HepG2 (cell line): ENCODE data around the gene NRG4. TPM values are rescaled to one million over a fixed set of nuclear protein-coding genes. Genes with fewer than 3 reads are reported as not detected.

Experiments
- ATAC-seq: fragments of 200-7000 bp; cut with Tn5 transposase; 3 replicates; pipeline ENCODE4 v1.9.1; 2020; ENCODE audit warnings: mild to moderate bottlenecking, moderate library complexity
- BruUV-seq: library from RNA; stranded (reverse); fragments of 400-500 nt; replicated peaks from 2 replicates; lab custom pipeline; 2021; lab: Mats Ljungman, UMichigan
- CTCF ChIA-PET: fragments of 300-600 bp; formaldehyde crosslinking; extraction: SDS; loops from one replicate; lab custom pipeline; 2021; ENCODE audit warnings: low total read pairs, inconsistent platforms, low intra/inter-chr PET ratio; lab: Yijun Ruan, JAX
- POLR2A ChIA-PET: fragments of 350-600 bp; sonication (Branson Sonifier 250); formaldehyde crosslinking; loops from one replicate; lab custom pipeline; 2020; ENCODE audit warnings: antibody characterized with exemption, inconsistent platforms; lab: Yijun Ruan, JAX
- DNase-seq: peaks from one replicate; pipeline ENCODE4 v3.0.0-alpha.2; 2015; ENCODE audit warnings: low spot score
- FAIRE-seq: peaks from 3 replicates; lab custom pipeline; 2011; peaks lifted over from hg19 to GRCh38; lab: Jason Lieb, UNC
- H2AFZ ChIP-seq: one replicate; pipeline ENCODE4 v1.6.1; 2011; ENCODE audit warnings: low read length, inconsistent platforms
- H3K27ac ChIP-seq: fragments of 300-600 bp; 3 replicates; pipeline ENCODE4 v1.8.0; 2011; ENCODE audit warnings: mixed run types, mild to moderate bottlenecking, mixed read lengths, low read length, inconsistent platforms; ENCODE audit not compliant: insufficient read depth; ENCODE audit errors: extremely low read length
- H3K27me3 ChIP-seq, 2 experiments: fragments of 200-600 bp in 1 of 2; 2 replicates in 1 of 2; 3 replicates in 1 of 2; pipeline versions ENCODE4 v1.6.0 to v1.8.0; 2011; ENCODE audit warnings: low read length in 2 of 2, mild to moderate bottlenecking in 2 of 2, moderate library complexity in 2 of 2, inconsistent platforms in 1 of 2; ENCODE audit not compliant: insufficient read depth in 2 of 2, control insufficient read depth in 1 of 2
- H3K36me3 ChIP-seq, 2 experiments: fragments of 200-600 bp in 1 of 2; replicated peaks in 1 of 2; 2 replicates in 1 of 2; 3 replicates in 1 of 2; pipeline versions ENCODE4 v1.5.1 to v1.8.0; 2011; ENCODE audit warnings: low read length in 2 of 2, inconsistent platforms in 1 of 2; ENCODE audit not compliant: insufficient read depth in 2 of 2, control insufficient read depth in 1 of 2
- H3K4me1 ChIP-seq: 2 replicates; pipeline ENCODE4 v1.5.1; 2012; ENCODE audit warnings: low read length, inconsistent platforms; ENCODE audit not compliant: insufficient read depth
- H3K4me2 ChIP-seq: 2 replicates; pipeline ENCODE4 v1.6.0; 2011; ENCODE audit warnings: low read depth, low read length, inconsistent platforms
- H3K4me3 ChIP-seq, 3 experiments: fragments of 200-600 bp in 1 of 3; sonication (generic), shearing (Covaris generic) in 1 of 3; replicated peaks in 1 of 3; 2 replicates each; pipeline ENCODE4 v1.5.1; 2011 to 2016; ENCODE audit warnings: low read length in 3 of 3, inconsistent platforms in 2 of 3, low read depth in 2 of 3, mild to moderate bottlenecking in 2 of 3, control low read depth in 1 of 3, mixed read lengths in 1 of 3; ENCODE audit not compliant: insufficient read depth in 1 of 3
- H3K79me2 ChIP-seq: one replicate; pipeline ENCODE4 v1.6.1; 2011; ENCODE audit warnings: low read length, inconsistent platforms; ENCODE audit not compliant: insufficient read depth
- H3K9ac ChIP-seq: 2 replicates; pipeline ENCODE4 v1.6.0; 2011; ENCODE audit warnings: mild to moderate bottlenecking, low read depth, low read length, inconsistent platforms; ENCODE audit not compliant: insufficient read depth
- H3K9me3 ChIP-seq: 2 replicates; pipeline ENCODE4 v1.5.1; 2012; ENCODE audit warnings: mild to moderate bottlenecking, low read length
- H4K20me1 ChIP-seq: 2 replicates; pipeline ENCODE4 v1.6.0; 2011; ENCODE audit warnings: inconsistent platforms, mild to moderate bottlenecking, low read length, moderate library complexity; ENCODE audit not compliant: insufficient read depth
- HMGA1 ChIP-seq: sonication (generic); formaldehyde crosslinking; conservative IDR thresholded peaks from 2 replicates; pipeline ENCODE4 v1.4.0; 2020; ENCODE audit warnings: missing genetic modification reagents
- HNRNPLL ChIP-seq: fragments of 200-400 bp; formaldehyde crosslinking; IDR thresholded peaks from 2 replicates; pipeline ENCODE4 v1.6.1; 2017; ENCODE audit warnings: mild to moderate bottlenecking, low read depth, low read length; ENCODE audit not compliant: poor library complexity, severe bottlenecking
- KLF12 ChIP-seq: sonication (generic); formaldehyde crosslinking; IDR thresholded peaks from 2 replicates; pipeline ENCODE4 v1.4.0; 2020; ENCODE audit warnings: missing genetic modification reagents, borderline replicate concordance
- MAFF ChIP-seq: IDR thresholded peaks from 2 replicates; pipeline ENCODE4 v1.6.1; 2011; ENCODE audit warnings: low read depth, low read length, improper control_type of control experiment
- MAFK ChIP-seq, 2 experiments: IDR thresholded peaks in 1 of 2; conservative IDR thresholded peaks in 1 of 2; 2 replicates each; pipeline ENCODE4 v1.6.1; 2011; ENCODE audit warnings: improper control_type of control experiment in 2 of 2, low read length in 2 of 2
- MIER3 ChIP-seq: IDR thresholded peaks from 2 replicates; pipeline ENCODE4 v1.6.1; 2016; ENCODE audit warnings: missing compliant biosample characterization, borderline replicate concordance
- PAWR ChIP-seq: sonication (generic); formaldehyde crosslinking; IDR thresholded peaks from 2 replicates; pipeline ENCODE4 v1.4.0; 2020; ENCODE audit warnings: missing genetic modification reagents, mild to moderate bottlenecking, borderline replicate concordance
- ZNF207 ChIP-seq: fragments of 450-650 bp; IDR thresholded peaks from 2 replicates; pipeline ENCODE4 v1.6.1; 2016; ENCODE audit warnings: antibody characterized with exemption, borderline replicate concordance
- ZNF496 ChIP-seq: sonication (generic); formaldehyde crosslinking; IDR thresholded peaks from 2 replicates; pipeline ENCODE4 v1.8.1; 2023; ENCODE audit warnings: mild to moderate bottlenecking, moderate library complexity, missing genetic modification reagents; ENCODE audit not compliant: insufficient replicate concordance
- WGBS: methylation state at CpG from one replicate; pipeline ENCODE4 v1.1.6; 2017; ENCODE audit warnings: low lambda C conversion rate; 5-methylcytosine and 5-hydroxymethylcytosine counted together
- in situ Hi-C: cut with HindIII; loops from 2 replicates; pipeline ENCODE4 v1.10.0; 2017; ENCODE audit warnings: low pct_unique_long_range_greater_than_20kb; ENCODE audit not compliant: extremely low pct_ligation_motif_present
- intact Hi-C: fragments of 100-400 bp; cut with micrococcal nuclease; formaldehyde crosslinking; loops from one replicate; pipeline ENCODE4 v1.10.0; 2022; ENCODE audit not compliant: unreplicated experiment
- polyA plus RNA-seq, 8 experiments: library from polyadenylated mRNA; depleted of rRNA in 3 of 8; stranded (reverse) in 7 of 8; unstranded in 1 of 8; fragments of >200 nt; fragmentation: Illumina TruSeq in 4 of 8; extraction: Trizol in 4 of 8; gene quantifications; 2 replicates each; pipeline versions ENCODE4 v1.2.1 to v1.2.3, GENCODE V29; 2011 to 2016; ENCODE audit warnings: low read depth in 4 of 8, missing spikeins in 1 of 8, mixed read lengths in 1 of 8; ENCODE audit not compliant: insufficient read depth in 1 of 8
- total RNA-seq, 5 experiments: library from RNA; depleted of rRNA; stranded (reverse); fragments of >200 nt; fragmentation: Illumina TruSeq; extraction: Trizol; gene quantifications; 2 replicates each; pipeline ENCODE4 v1.2.3, GENCODE V29; 2016; ENCODE audit warnings: low read depth in 1 of 5
- TF ChIP-seq, protein P1 (sequence below): sonication (generic); formaldehyde crosslinking; IDR thresholded peaks from 2 replicates; pipeline ENCODE4 v1.4.0; 2020; ENCODE audit warnings: mild to moderate bottlenecking, missing genetic modification reagents
- TF ChIP-seq, protein P2 (sequence below): sonication (generic); formaldehyde crosslinking; conservative IDR thresholded peaks from 2 replicates; pipeline ENCODE4 v1.8.0; 2022; ENCODE audit warnings: mild to moderate bottlenecking, moderate library complexity, missing genetic modification reagents
- TF ChIP-seq, protein P3 (sequence below): IDR thresholded peaks from 2 replicates; pipeline ENCODE4 v1.6.1; 2018; ENCODE audit warnings: missing genetic modification reagents

The NRG4 gene
- total and polyA plus RNA-seq, 2 of the 13 experiments (the other 11 are each of a cell fraction or from before 2014, with no cell fraction given), result 0.01 TPM; not detected in 1

DNA sequence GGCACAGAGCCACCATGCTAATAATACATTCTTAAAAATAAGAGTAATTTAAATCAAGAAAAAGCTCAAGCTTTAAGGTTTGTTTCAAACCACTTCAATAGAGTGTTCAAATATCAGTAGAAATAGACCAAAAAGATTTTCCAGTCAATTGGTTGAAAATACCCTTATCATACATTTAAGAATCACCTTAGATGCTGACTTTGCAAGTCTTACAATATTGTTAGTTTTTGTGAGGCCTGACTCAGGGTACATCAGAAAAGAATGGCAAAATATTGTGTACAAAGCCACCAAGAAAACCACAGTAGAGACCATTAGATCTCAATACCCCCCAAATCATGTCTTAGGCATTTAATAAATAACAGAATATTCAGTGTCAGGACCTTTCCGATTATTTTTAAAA lies 19.8 kb upstream of the NRG4 start:
- CTCF ChIA-PET, result no interaction called here
- no peak for ATAC-seq
- no peaks in the 10 kb centered on the region for H4K20me1 ChIP-seq
- FAIRE-seq, result no peak
- 0% methylated on average over 1 of the region's 1 CpG for WGBS
- peaks cover 0 to 7% of the 10 kb centered on the region in 2 experiments; a peak in 1 of 5 replicates for H3K27me3 ChIP-seq
- no peak for DNase-seq
- TF ChIP-seq MAFF, result peak; percentile 55
- TF ChIP-seq, protein P1, sequence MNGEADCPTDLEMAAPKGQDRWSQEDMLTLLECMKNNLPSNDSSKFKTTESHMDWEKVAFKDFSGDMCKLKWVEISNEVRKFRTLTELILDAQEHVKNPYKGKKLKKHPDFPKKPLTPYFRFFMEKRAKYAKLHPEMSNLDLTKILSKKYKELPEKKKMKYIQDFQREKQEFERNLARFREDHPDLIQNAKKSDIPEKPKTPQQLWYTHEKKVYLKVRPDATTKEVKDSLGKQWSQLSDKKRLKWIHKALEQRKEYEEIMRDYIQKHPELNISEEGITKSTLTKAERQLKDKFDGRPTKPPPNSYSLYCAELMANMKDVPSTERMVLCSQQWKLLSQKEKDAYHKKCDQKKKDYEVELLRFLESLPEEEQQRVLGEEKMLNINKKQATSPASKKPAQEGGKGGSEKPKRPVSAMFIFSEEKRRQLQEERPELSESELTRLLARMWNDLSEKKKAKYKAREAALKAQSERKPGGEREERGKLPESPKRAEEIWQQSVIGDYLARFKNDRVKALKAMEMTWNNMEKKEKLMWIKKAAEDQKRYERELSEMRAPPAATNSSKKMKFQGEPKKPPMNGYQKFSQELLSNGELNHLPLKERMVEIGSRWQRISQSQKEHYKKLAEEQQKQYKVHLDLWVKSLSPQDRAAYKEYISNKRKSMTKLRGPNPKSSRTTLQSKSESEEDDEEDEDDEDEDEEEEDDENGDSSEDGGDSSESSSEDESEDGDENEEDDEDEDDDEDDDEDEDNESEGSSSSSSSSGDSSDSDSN (CRISPR knock-in tag), result no peak
- TF ChIP-seq MAFK (conservative IDR thresholded peaks at IDR 0.05 in 1 of 2, IDR thresholded peaks at IDR 0.05 in 1 of 2; ENCODE audit: low read length in 2 of 2), result peak; percentile 59 to 62
- TF ChIP-seq, all 625 proteins: peak for 2
- no peak overlapping the region for H3K4me3 ChIP-seq
- H3K4me1 ChIP-seq, result no peaks in the 10 kb centered on the region
- no peaks in the 10 kb centered on the region for H3K9me3 ChIP-seq
- no peaks in the 10 kb centered on the region for H3K79me2 ChIP-seq
- POLR2A ChIA-PET, result no interaction called here
- no TSS peak for BruUV-seq
- no peak overlapping the region for H2AFZ ChIP-seq
- H3K27ac ChIP-seq, result no peak overlapping the region
- no peak overlapping the region for H3K4me2 ChIP-seq
- H3K36me3 ChIP-seq, result no peaks in the 10 kb centered on the region
- intact Hi-C loops, result no loop called here
- H3K9ac ChIP-seq, result no peak overlapping the region
- in situ Hi-C loops, result no loop called here

GRCh38 chr15:76024021-76024768 lies 12.0 kb upstream of the NRG4 start:
- H4K20me1 ChIP-seq, result no peaks in the 10 kb centered on the region
- TF ChIP-seq, protein P2, sequence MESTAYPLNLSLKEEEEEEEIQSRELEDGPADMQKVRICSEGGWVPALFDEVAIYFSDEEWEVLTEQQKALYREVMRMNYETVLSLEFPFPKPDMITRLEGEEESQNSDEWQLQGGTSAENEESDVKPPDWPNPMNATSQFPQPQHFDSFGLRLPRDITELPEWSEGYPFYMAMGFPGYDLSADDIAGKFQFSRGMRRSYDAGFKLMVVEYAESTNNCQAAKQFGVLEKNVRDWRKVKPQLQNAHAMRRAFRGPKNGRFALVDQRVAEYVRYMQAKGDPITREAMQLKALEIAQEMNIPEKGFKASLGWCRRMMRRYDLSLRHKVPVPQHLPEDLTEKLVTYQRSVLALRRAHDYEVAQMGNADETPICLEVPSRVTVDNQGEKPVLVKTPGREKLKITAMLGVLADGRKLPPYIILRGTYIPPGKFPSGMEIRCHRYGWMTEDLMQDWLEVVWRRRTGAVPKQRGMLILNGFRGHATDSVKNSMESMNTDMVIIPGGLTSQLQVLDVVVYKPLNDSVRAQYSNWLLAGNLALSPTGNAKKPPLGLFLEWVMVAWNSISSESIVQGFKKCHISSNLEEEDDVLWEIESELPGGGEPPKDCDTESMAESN, result no peak
- no peak for TF ChIP-seq KLF12
- TF ChIP-seq, protein P3, sequence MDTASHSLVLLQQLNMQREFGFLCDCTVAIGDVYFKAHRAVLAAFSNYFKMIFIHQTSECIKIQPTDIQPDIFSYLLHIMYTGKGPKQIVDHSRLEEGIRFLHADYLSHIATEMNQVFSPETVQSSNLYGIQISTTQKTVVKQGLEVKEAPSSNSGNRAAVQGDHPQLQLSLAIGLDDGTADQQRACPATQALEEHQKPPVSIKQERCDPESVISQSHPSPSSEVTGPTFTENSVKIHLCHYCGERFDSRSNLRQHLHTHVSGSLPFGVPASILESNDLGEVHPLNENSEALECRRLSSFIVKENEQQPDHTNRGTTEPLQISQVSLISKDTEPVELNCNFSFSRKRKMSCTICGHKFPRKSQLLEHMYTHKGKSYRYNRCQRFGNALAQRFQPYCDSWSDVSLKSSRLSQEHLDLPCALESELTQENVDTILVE, result no peak
- TF ChIP-seq ZNF207, result no peak
- no peak for TF ChIP-seq MIER3 (CRISPR knock-in tag)
- TF ChIP-seq HMGA1 (CRISPR knock-in tag), result no peak
- TF ChIP-seq ZNF496 (CRISPR knock-in tag), result no peak
- TF ChIP-seq HNRNPLL, result no peak
- no peak for TF ChIP-seq PAWR (CRISPR knock-in tag)

More at GRCh38 chr15:76024021-76024768, 12.0 kb upstream of the NRG4 start:
- H3K4me2 ChIP-seq, result no peak overlapping the region
- no peak overlapping the region for H3K4me3 ChIP-seq
- CTCF ChIA-PET, result no interaction called here
- H3K27me3 ChIP-seq, result no peaks in the 10 kb centered on the region; a peak in 1 of 5 replicates
- FAIRE-seq, result no peak
- POLR2A ChIA-PET, result no interaction called here
- 50% methylated on average over 3 of the region's 4 CpGs for WGBS
- in situ Hi-C loops (no loop called here), intact Hi-C loops (no loop called here)
- no peak overlapping the region for H3K9ac ChIP-seq
- no peak overlapping the region for H3K27ac ChIP-seq
- H3K36me3 ChIP-seq, result no peaks in the 10 kb centered on the region
- no peak for DNase-seq
- H3K4me1 ChIP-seq, result no peaks in the 10 kb centered on the region
- no peak overlapping the region for H2AFZ ChIP-seq
- ATAC-seq, result no peak
- H3K79me2 ChIP-seq, result no peaks in the 10 kb centered on the region
- peaks cover 15% of the 10 kb centered on the region for H3K9me3 ChIP-seq
- no TSS peak for BruUV-seq
